Activated T-cell treated with anti-CD3 and anti-CD28 coated beads for 4 hours (primary cell): ENCODE data around the gene MYEF2.

Experiments
- DNase-seq: peaks from one replicate; pipeline ENCODE4 v3.0.0-alpha.2; 2020

MYEF2 gene

DNA sequence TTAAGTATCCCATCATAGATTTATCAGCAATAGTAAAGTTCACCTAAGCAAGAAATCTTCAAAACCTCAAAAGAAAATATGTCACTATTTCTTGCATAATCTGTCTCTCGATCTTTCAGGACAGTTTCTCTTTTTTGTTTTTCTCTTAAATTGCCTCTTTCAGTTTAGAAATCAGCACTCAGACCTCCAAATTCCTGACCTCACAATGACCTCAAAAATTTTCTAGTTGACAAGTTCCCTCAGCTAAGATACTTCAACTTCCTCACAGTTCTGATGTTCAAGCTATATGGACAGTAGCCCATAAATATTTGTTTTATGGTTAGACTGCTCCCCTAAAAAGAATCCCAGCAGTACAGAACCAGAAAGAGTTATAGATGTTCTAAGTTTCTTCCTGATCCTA lies 33.2 kb downstream of the MYEF2 start:
- no peak for DNase-seq

- no peak for DNase-seq
Measured at GRCh38 chr15:48143856-48144255, 34.2 kb downstream of the MYEF2 start.

GRCh38 chr15:48132874-48133273 lies 45.2 kb downstream of the MYEF2 start:
- DNase-seq = no peak

DNA sequence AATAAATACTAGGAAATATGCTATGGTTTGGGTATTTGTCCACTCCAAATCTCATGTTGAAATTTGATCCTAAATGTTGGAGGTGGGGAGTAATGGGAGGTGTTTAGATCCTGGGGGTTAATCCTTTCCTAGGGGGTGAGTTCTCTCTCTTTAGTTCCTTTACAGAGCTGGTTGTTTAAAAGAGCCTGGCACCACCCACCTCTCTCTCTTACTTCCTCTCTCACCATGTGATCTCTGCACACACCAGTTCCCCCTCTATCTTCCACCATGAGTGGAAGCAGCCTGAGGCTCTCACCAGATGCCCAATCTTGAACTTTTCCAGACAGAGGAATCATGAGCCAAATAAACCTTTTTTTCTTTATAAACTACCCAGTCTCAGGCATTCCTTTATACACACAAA lies 46.8 kb downstream of the MYEF2 start:
- DNase-seq = no peak

DNA sequence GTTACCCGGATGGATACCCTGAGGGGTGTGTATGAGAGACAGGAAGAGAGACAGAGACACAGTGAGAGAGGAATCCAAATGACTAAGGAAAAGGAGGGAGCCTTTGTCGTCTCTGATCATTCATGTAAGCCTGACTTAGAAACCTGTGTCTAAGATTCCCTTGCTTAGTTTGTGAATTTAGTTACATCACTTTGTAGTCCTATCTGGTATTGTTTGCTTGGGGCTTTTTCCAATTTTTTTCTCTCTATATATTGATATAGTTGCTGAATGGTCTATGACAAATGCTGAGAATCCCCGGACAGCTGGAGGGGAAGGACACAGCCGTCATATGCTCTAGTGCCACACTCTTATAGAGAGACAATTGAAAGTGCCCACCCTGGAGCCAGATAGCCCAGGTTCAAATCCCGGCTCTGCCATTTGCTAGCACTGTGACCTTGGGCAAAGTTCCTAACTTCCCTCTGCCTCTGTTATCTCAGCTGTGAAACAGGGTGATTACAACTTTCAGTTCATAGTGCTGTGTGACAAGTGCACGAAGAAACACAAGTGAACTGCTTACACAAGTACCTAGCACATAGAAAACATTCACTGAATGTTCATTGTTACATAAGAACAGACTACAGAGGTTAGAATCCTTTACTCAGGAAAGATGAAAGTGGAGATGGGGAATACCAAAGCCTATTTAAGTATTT lies 51.3 kb downstream of the MYEF2 start:
- DNase-seq = no peak

- DNase-seq = no peak
Measured at GRCh38 chr15:48121849-48122248, 56.2 kb downstream of the MYEF2 start.

DNA sequence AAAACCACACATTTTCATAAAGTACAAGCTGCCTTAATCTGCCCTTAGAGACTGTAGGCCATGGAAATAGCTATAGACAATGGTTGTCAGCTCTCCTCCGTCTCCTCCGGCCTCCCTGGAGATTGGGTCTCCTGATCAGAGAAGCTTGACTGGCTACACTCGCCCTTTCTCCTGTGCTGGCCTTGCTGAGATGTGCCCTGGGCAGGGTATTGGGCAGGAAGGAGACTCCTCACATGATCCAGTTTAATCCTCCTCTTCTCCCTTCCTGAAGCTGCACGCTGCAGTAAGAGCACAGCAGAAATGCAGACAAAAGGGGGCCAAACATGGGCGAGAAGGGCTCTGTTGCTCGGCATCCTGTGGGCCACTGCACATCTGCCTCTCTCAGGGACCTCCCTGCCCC lies 57.4 kb downstream of the MYEF2 start, which contains the start of gene SLC24A5:
Gene SLC24A5 (plus strand): TSS at position 246 of the 400 bp plus-strand sequence. CDS start 55 bp downstream, at position 301.
- DNase-seq = no peak

DNA sequence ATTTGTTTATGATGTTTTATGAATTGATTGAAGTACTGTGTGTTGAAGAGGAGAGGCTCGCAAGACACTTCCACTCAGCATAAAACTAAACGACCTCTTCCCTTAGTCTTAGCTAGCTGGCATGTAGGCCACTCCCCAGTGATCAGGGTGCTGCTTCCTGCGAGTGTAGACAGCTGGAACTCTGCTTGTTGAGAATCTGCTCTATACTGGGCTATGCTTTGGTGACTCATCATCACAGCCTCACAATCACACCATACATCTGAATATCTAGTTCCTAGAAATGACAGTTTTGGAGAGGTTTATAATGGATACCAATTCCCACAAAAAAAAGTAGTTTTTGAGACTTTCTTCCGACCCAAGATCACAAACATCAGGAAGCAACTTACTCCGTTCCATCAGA lies 58.8 kb downstream of the MYEF2 start:
- no peak for DNase-seq

DNA sequence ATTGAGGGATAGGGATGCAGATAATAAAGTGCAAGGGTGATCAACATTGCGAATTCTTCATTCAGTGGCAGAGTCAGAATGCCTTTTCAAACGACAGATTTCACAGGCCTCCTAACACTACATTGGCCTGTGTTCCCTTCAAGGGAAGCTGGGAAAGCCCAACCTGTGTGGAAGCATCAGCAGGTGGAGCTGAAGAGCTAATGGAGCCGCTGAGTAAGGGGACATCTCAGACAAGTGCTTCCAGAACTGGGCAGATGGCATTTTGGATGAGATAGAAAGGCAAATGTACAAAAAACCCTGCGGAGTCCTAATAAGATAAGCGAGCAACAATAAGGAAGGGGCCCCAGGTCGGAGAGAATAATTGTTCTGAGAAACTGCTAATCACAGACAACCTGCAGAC lies 65.9 kb downstream of the MYEF2 start:
- DNase-seq = no peak

GRCh38 chr15:48109856-48110531 lies 68.1 kb downstream of the MYEF2 start:
- no peak for DNase-seq

DNA sequence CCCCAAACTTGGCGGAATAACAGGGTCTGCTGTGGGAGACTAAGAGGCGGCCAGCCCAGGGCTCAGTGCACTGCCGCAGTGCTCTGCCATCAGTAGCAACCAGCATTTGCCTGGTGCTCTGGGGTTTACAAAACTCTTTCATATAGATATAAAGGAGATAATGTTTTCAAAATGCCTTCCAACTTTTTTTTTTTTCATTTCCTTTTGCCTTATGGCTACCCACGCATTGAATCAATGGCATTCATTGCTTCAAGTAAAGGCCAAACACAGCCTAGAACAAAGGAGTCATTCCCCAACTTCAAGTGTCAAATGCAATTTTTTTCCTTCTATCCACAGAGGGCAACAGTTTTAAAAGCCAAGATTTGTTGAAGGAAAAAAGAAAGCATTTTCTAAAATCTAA lies 68.9 kb downstream of the MYEF2 start:
- no peak for DNase-seq

DNA sequence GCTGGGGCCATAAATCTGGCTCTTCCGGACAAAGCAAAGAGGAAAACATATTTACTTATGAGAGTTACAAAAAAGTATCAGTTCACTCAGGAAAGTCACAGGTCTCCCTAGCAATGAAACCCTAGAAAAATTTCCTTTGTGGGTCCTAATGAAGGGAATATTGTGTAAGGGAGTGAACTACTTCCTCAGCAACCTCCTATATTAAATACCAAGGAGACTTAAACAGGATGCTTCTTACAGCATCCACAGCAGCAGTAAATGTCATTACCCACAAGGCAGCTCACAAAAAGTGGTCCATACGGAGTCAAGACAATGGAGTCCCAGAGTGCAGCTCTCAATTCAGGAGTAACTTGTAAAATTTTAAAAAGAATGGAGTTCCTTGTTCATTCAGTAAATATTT lies 72.2 kb downstream of the MYEF2 start:
- no peak for DNase-seq

DNA sequence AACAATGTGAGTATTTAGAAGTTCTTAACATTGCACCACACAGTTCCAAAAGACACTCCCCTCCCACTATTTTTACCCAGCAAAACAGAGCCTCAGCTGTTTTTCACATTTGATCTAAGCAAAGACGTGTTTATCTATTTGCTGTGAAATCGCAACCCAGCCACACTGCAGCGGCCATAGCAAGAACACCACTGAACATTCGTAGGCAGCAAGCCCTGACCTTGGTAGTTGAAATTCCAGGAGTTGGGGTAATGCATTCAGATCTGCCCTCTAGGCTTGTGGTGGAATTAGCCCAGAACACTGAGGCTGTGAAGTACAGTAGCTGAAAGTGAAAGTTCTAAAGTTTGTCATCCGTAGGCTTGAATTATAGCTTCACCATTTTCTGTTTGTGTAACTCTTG lies 74.4 kb downstream of the MYEF2 start:
- no peak for DNase-seq

DNA sequence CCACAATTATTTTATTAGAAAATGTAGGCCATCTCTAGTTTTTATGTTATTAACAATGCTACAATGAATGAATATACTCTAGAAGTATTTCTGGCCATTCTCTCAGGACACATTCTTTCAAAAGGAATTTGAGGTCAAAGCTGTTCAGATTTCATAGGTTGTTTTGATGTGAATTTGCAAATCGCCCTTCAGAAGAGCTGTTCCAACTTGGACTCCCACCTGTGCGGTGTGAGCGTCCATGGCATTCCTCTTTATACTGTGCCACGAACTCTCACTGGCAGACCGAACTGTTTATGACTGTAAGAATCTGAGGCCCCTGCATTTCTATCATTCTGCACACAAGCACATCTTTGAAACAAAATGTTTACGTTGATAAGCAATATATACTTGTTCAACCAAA lies 75.9 kb downstream of the MYEF2 start:
- no peak for DNase-seq

DNA sequence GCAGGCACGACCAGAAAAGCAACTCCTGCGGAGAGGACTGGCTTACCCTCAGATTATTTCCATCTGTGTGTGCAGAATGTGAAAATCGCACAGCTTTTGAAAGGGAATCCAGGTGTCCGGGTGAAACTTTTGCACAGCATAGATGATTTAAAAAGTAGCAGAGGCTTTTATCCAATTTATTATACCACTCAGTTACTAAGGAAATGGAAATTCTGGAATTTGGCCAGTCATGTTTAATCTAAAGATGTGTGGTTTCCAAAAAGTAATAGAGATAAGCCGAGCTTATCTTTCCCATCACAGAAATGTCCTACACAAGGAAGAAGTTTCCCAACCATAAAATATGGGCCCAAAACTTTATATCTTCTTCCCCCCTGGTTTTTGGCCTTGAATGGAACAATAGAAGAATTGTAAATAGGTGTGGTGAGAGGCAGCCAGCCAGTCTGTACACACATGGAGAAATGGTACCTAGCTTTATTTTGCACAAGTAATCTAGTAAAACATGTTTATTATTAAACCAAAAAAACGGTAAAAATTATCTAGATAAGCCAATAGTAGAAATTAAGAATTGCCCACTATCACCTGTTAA lies 76.6 kb downstream of the MYEF2 start:
- no peak for DNase-seq

DNA sequence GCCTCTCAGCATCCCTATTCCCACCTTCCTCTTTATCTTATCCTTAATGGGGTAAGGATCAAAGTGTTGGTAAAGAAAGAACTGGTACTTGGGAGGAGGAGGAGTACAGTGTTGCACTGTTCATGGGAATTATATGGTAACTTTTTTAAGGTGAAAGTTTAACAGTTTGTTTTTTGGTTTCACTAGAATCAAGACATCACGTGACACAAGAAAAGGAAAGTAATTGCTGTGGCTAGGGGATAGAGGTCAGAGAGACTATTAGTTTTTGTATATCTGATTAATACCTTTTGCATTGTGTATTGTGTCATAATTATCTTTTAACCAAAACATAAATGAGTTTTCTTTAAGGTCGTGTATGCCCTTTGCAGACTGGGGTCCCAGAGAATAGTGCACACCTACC lies 80.8 kb downstream of the MYEF2 start:
- no peak for DNase-seq

GRCh38 chr15:48096813-48097212 lies 81.3 kb downstream of the MYEF2 start:
- DNase-seq = no peak

DNA sequence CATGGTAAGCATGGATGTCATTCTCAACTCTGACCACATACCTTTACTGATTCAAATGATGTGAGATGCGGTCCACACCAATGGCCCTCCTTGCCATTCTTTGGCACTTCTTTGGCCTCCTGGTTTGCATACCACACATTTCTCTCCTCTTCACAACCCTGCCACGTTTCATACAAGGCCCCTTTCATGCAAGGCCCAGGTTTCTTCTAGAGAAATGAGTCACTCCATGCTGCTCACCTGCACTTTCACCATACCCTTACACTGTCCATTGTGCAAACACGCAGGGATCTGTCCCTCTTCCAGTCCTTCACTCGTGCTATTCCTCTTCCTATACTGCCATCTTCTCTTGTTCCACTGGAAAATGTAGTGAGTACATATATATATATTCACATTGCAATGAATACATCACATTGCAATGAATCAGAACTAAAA lies 81.7 kb downstream of the MYEF2 start:
- DNase-seq = no peak

- no peak for DNase-seq
Measured at GRCh38 chr15:48091522-48091921, 86.6 kb downstream of the MYEF2 start.

- no peak for DNase-seq
Measured at GRCh38 chr15:48090666-48091065, 87.4 kb downstream of the MYEF2 start.

GRCh38 chr15:48090115-48090514 lies 88.0 kb downstream of the MYEF2 start:
- DNase-seq = no peak

DNA sequence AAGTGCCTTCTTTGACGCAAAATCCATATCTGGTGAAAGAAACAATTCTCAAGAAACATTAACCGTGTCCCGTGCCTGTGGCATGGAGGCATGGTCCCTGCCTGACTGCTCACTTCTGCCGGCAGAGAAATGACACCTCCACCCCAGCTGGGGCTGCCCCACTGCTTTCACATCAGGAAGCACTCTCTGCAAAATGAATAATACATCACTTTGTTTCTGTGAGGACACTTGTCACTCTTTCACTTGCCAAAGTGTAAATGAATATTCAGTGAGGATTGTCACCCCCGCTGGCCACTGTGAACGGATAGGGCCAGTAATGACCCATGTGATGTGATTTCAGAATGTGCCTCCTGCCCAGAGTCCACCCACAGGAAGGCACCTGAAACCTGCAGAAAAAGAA lies 88.4 kb downstream of the MYEF2 start:
- DNase-seq = no peak

DNA sequence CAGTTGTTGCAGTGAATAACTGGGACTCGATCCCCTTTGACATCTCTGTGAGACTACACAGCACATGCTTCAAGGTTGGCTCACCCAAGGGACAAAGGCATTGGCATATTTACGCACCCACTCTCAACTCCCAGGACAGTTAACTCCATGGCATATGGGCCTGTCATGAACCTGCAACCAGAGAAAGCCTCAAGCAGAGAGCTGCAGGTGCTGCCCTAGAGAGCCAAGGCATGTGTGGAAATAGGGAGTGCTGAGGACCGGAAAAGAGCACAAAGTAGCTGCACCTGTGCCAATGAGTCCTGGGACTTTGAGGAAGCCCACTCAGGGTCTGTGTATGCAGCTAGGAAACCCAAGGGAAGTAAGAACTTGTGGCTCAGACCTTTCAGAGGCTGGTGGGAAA lies 90.3 kb downstream of the MYEF2 start:
- no peak for DNase-seq

DNA sequence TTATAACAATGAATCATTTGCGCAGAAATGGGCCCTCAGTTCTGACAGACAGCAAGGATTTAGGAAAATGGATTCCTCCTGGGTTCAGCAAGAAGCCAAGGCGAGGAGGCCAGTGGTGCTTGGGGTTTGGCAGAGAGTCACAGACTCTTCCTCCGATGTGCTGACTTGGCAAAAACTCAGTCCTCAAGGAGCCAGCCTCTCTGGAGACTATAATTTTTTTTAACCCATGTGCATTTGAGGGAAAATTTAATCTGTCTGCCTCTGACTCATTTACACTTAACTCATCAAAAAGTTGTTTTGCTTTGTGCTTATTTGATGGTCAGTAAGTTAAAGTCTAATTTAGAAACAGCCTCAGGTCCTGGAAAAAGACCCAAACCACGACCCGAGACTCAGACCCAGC lies 91.5 kb downstream of the MYEF2 start:
- no peak for DNase-seq
